HEK293 (cell line): ENCODE data around the gene RRAGC.

Experiments
- CTCF ChIA-PET: fragments of 350-600 bp; formaldehyde crosslinking; extraction: SDS; loops from one replicate; lab custom pipeline; 2021; ENCODE audit warnings: antibody characterized with exemption; lab: Yijun Ruan, JAX
- POLR2A ChIA-PET: fragments of 300-600 bp; formaldehyde crosslinking; extraction: SDS; loops from one replicate; lab custom pipeline; 2020; ENCODE audit warnings: antibody characterized with exemption, inconsistent platforms; lab: Yijun Ruan, JAX
- H3K27ac ChIP-seq: fragments of 200-500 bp; sonication (Bioruptor generic); 2 replicates; pipeline ENCODE4 v1.5.1; 2014; ENCODE audit warnings: low read depth, low read length, control low read depth, inconsistent platforms; ENCODE audit errors: extremely low read depth
- H3K36me3 ChIP-seq, 2 experiments: fragments of 200-500 bp in 1 of 2; sonication (Bioruptor generic) in 1 of 2; 1 replicate in 1 of 2; 2 replicates in 1 of 2; pipeline ENCODE4 v1.5.1; 2014 to 2017; ENCODE audit warnings: inconsistent platforms in 2 of 2, low read length in 2 of 2; ENCODE audit not compliant: control insufficient read depth in 2 of 2, insufficient read depth in 1 of 2
- H3K4me1 ChIP-seq: fragments of 200-500 bp; sonication (Bioruptor generic); 2 replicates; pipeline ENCODE4 v1.5.1; 2014; ENCODE audit warnings: mild to moderate bottlenecking, low read length, inconsistent platforms; ENCODE audit not compliant: control insufficient read depth, insufficient read depth
- H3K4me3 ChIP-seq: 2 replicates; pipeline ENCODE4 v1.5.1; 2011; ENCODE audit warnings: low read depth, mild to moderate bottlenecking, control low read depth, low read length, moderate library complexity
- H3K9me3 ChIP-seq: fragments of 200-500 bp; sonication (Bioruptor generic); 2 replicates; pipeline ENCODE4 v1.5.1; 2014; ENCODE audit warnings: low read depth, low read length, inconsistent platforms; ENCODE audit not compliant: control insufficient read depth, insufficient read depth
- BCL11A ChIP-seq: fragments of 450-650 bp; formaldehyde crosslinking; IDR thresholded peaks from 2 replicates; pipeline ENCODE4 v1.5.1; 2016; ENCODE audit warnings: low read depth, missing biosample characterization, missing genetic modification characterization
- GLI2 ChIP-seq: fragments of 450-650 bp; formaldehyde crosslinking; IDR thresholded peaks from 2 replicates; pipeline ENCODE4; 2017; ENCODE audit warnings: missing biosample characterization, missing genetic modification characterization, low read depth, borderline replicate concordance
- GLI4 ChIP-seq: fragments of 450-650 bp; formaldehyde crosslinking; IDR thresholded peaks from 2 replicates; pipeline ENCODE4 v1.5.1; 2016; ENCODE audit warnings: missing biosample characterization, missing genetic modification characterization
- IKZF3 ChIP-seq: fragments of 450-650 bp; IDR thresholded peaks from 2 replicates; pipeline ENCODE4 v1.5.0; 2018; ENCODE audit warnings: missing biosample characterization, mild to moderate bottlenecking, missing genetic modification characterization, moderate library complexity
- PRDM1 ChIP-seq: fragments of 450-650 bp; formaldehyde crosslinking; IDR thresholded peaks from 2 replicates; pipeline ENCODE4; 2016; ENCODE audit warnings: missing biosample characterization, missing genetic modification characterization
- SP7 ChIP-seq: fragments of 450-650 bp; formaldehyde crosslinking; IDR thresholded peaks from 2 replicates; pipeline ENCODE4 v1.5.1; 2016; ENCODE audit warnings: missing biosample characterization, missing genetic modification characterization
- WT1 ChIP-seq: fragments of 450-650 bp; formaldehyde crosslinking; IDR thresholded peaks from 2 replicates; pipeline ENCODE4 v1.5.1; 2016; ENCODE audit warnings: missing biosample characterization, missing genetic modification characterization
- ZFP41 ChIP-seq: fragments of 450-650 bp; formaldehyde crosslinking; IDR thresholded peaks from 2 replicates; pipeline ENCODE4 v1.5.1; 2016; ENCODE audit warnings: missing biosample characterization, missing genetic modification characterization, borderline replicate concordance
- ZNF140 ChIP-seq: fragments of 450-650 bp; formaldehyde crosslinking; IDR thresholded peaks from 2 replicates; pipeline ENCODE4 v1.5.1; 2016; ENCODE audit warnings: missing biosample characterization, missing genetic modification characterization
- ZNF175 ChIP-seq: fragments of 450-650 bp; formaldehyde crosslinking; IDR thresholded peaks from 2 replicates; pipeline ENCODE4 v1.5.1; 2016; ENCODE audit warnings: missing biosample characterization, missing genetic modification characterization
- ZNF221 ChIP-seq: fragments of 450-650 bp; formaldehyde crosslinking; IDR thresholded peaks from 2 replicates; pipeline ENCODE4 v1.5.1; 2017; ENCODE audit warnings: missing biosample characterization, missing genetic modification characterization, borderline replicate concordance
- ZNF362 ChIP-seq: fragments of 450-650 bp; formaldehyde crosslinking; IDR thresholded peaks from 2 replicates; pipeline ENCODE4 v1.5.1; 2016; ENCODE audit warnings: missing biosample characterization, missing genetic modification characterization
- ZNF37A ChIP-seq: fragments of 450-650 bp; IDR thresholded peaks from 2 replicates; pipeline ENCODE4 v1.5.1; 2018; ENCODE audit warnings: missing biosample characterization, missing genetic modification characterization
- ZNF518A ChIP-seq: fragments of 450-650 bp; formaldehyde crosslinking; conservative IDR thresholded peaks from 2 replicates; pipeline ENCODE4 v1.5.1; 2016; ENCODE audit warnings: low read depth, missing biosample characterization, missing genetic modification characterization
- ZNF544 ChIP-seq: fragments of 450-650 bp; formaldehyde crosslinking; IDR thresholded peaks from 2 replicates; pipeline ENCODE4 v1.5.0; 2017; ENCODE audit warnings: missing biosample characterization, missing genetic modification characterization
- ZNF621 ChIP-seq: fragments of 450-650 bp; formaldehyde crosslinking; IDR thresholded peaks from 2 replicates; pipeline ENCODE4 v1.5.1; 2017; ENCODE audit warnings: missing biosample characterization, missing genetic modification characterization
- ZNF660 ChIP-seq: fragments of 450-650 bp; IDR thresholded peaks from 2 replicates; pipeline ENCODE4 v1.5.1; 2018; ENCODE audit warnings: missing biosample characterization, mild to moderate bottlenecking, missing genetic modification characterization
- ZNF692 ChIP-seq: fragments of 450-650 bp; formaldehyde crosslinking; IDR thresholded peaks from 2 replicates; pipeline ENCODE4 v1.5.1; 2016; ENCODE audit warnings: missing biosample characterization, missing genetic modification characterization
- ZSCAN23 ChIP-seq: fragments of 450-650 bp; formaldehyde crosslinking; IDR thresholded peaks from 2 replicates; pipeline ENCODE4 v1.5.1; 2016; ENCODE audit warnings: missing biosample characterization, missing genetic modification characterization
- TF ChIP-seq, protein P1 (sequence below): fragments of 450-650 bp; formaldehyde crosslinking; IDR thresholded peaks from 2 replicates; pipeline ENCODE4 v1.5.1; 2016; ENCODE audit warnings: missing biosample characterization, missing genetic modification characterization
- TF ChIP-seq, protein P2 (sequence below): fragments of 450-650 bp; formaldehyde crosslinking; IDR thresholded peaks from 2 replicates; pipeline ENCODE4 v1.5.1; 2016; ENCODE audit warnings: missing biosample characterization, missing genetic modification characterization
- TF ChIP-seq, protein P3 (sequence below): fragments of 450-650 bp; IDR thresholded peaks from 2 replicates; pipeline ENCODE4 v1.5.1; 2018; ENCODE audit warnings: missing biosample characterization, mild to moderate bottlenecking, missing genetic modification characterization

RRAGC gene

GRCh38 chr1:38875811-38876210, 16.2 kb upstream of the RRAGC start (continued):
- TF ChIP-seq ZNF518A (no peak), SP7 (tag by site-specific recombination) (no peak), GLI4 (tag by site-specific recombination) (no peak), ZNF692 (no peak), IKZF3 (no peak), ZNF221 (tag by site-specific recombination) (no peak)
- TF ChIP-seq, protein P1, sequence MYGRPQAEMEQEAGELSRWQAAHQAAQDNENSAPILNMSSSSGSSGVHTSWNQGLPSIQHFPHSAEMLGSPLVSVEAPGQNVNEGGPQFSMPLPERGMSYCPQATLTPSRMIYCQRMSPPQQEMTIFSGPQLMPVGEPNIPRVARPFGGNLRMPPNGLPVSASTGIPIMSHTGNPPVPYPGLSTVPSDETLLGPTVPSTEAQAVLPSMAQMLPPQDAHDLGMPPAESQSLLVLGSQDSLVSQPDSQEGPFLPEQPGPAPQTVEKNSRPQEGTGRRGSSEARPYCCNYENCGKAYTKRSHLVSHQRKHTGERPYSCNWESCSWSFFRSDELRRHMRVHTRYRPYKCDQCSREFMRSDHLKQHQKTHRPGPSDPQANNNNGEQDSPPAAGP (tag by site-specific recombination) = no peak

- H3K4me3 ChIP-seq = peak within 1 kb of the TSS; percentile 95
- peaks cover 0 to 3% of the 10 kb centered on the region in 2 experiments; a peak in 2 of 3 replicates for H3K36me3 ChIP-seq
- POLR2A ChIA-PET = interaction anchor here (0.5 to 1.4 kb wide), 5 partner anchors 9 to 284 kb away, joined by 3 to 6 read pairs (median 3); partner anchors contain the start of gene GJA9
- CTCF ChIA-PET = interaction anchor here (0.5 to 0.6 kb wide), 3 partner anchors 194 to 903 kb away, joined by 3 read pairs; no protein-coding TSS in a partner anchor
- H3K9me3 ChIP-seq = no peaks in the 10 kb centered on the region
- H3K4me1 ChIP-seq = peaks cover 4% of the 10 kb centered on the region; the same call in 1 of the 2 replicates
- no peak within 1 kb of the TSS; the same call in 1 of the 2 replicates for H3K27ac ChIP-seq
- TF ChIP-seq ZSCAN23 (tag by site-specific recombination) = no peak
- no peak for TF ChIP-seq WT1 (tag by site-specific recombination)
- TF ChIP-seq ZNF175 = no peak
- TF ChIP-seq BCL11A (tag by site-specific recombination) = no peak
- TF ChIP-seq GLI2 = no peak
- TF ChIP-seq, protein P2, sequence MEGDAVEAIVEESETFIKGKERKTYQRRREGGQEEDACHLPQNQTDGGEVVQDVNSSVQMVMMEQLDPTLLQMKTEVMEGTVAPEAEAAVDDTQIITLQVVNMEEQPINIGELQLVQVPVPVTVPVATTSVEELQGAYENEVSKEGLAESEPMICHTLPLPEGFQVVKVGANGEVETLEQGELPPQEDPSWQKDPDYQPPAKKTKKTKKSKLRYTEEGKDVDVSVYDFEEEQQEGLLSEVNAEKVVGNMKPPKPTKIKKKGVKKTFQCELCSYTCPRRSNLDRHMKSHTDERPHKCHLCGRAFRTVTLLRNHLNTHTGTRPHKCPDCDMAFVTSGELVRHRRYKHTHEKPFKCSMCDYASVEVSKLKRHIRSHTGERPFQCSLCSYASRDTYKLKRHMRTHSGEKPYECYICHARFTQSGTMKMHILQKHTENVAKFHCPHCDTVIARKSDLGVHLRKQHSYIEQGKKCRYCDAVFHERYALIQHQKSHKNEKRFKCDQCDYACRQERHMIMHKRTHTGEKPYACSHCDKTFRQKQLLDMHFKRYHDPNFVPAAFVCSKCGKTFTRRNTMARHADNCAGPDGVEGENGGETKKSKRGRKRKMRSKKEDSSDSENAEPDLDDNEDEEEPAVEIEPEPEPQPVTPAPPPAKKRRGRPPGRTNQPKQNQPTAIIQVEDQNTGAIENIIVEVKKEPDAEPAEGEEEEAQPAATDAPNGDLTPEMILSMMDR (tag by site-specific recombination) = peak; percentile 30; the same call in 1 of the 2 replicates
- no peak for TF ChIP-seq ZNF621 (tag by site-specific recombination)
- TF ChIP-seq ZNF544 (tag by site-specific recombination) = no peak
- no peak for TF ChIP-seq ZNF362 (tag by site-specific recombination)
- no peak for TF ChIP-seq ZNF660 (tag by site-specific recombination)
- TF ChIP-seq ZFP41 (tag by site-specific recombination) = no peak
- no peak for TF ChIP-seq ZNF140 (tag by site-specific recombination)
- 0 out of 2 replicates have a peak, but pooled peaks have one; percentile 44 for TF ChIP-seq GLI4 (tag by site-specific recombination)
- TF ChIP-seq, protein P3, sequence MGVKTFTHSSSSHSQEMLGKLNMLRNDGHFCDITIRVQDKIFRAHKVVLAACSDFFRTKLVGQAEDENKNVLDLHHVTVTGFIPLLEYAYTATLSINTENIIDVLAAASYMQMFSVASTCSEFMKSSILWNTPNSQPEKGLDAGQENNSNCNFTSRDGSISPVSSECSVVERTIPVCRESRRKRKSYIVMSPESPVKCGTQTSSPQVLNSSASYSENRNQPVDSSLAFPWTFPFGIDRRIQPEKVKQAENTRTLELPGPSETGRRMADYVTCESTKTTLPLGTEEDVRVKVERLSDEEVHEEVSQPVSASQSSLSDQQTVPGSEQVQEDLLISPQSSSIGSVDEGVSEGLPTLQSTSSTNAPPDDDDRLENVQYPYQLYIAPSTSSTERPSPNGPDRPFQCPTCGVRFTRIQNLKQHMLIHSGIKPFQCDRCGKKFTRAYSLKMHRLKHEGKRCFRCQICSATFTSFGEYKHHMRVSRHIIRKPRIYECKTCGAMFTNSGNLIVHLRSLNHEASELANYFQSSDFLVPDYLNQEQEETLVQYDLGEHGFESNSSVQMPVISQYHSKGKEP (tag by site-specific recombination) = no peak
- TF ChIP-seq ZNF37A (tag by site-specific recombination) = no peak
- no peak for TF ChIP-seq PRDM1 (tag by site-specific recombination)
Observed at GRCh38 chr1:38873027-38873969, 13.7 kb upstream of the RRAGC start, which contains the start of gene MYCBP. Gene MYCBP (minus strand): TSS chr1:38873348. CDS start chr1:38873305, 43 bp downstream.
